Retinal pigment epithelial cell (primary cell): ENCODE results near the gene NSUN6.
"Not testable (repeated sequence)": the region's sequence is repeated elsewhere in the genome, so short reads cannot be mapped to it uniquely, and the experiment has no call there.

Experiments
- DNase-seq: peaks from one replicate; pipeline ENCODE4 v3.0.0-alpha.2; 2010; ENCODE audit warnings: low read depth
- H3K4me3 ChIP-seq: 2 replicates; pipeline ENCODE4 v1.5.1; 2011; ENCODE audit warnings: mild to moderate bottlenecking, low read length, control low read depth, moderate library complexity
- CTCF ChIP-seq: conservative IDR thresholded peaks from 2 replicates; pipeline ENCODE4 v1.5.1; 2011; ENCODE audit warnings: low read depth, low read length, control low read depth, inconsistent platforms

NSUN6 gene

GRCh38 chr10:18607503-18608378 lies 43.6 kb downstream of the NSUN6 start:
- peak; percentile 40 for DNase-seq
- no peak overlapping the region for H3K4me3 ChIP-seq
- TF ChIP-seq CTCF, result no peak

GRCh38 chr10:18606051-18606695 lies 45.2 kb downstream of the NSUN6 start:
- no peak for TF ChIP-seq CTCF
- DNase-seq, result no peak
- no peak overlapping the region for H3K4me3 ChIP-seq

- no peak for DNase-seq
- TF ChIP-seq CTCF, result no peak
- no peak overlapping the region for H3K4me3 ChIP-seq
Measured at GRCh38 chr10:18601321-18601720, 50.1 kb downstream of the NSUN6 start.

- TF ChIP-seq CTCF, result no peak
- no peak overlapping the region for H3K4me3 ChIP-seq
- no peak for DNase-seq
Measured at GRCh38 chr10:18599392-18599791, 52.0 kb downstream of the NSUN6 start.

- TF ChIP-seq CTCF, result peak; percentile 47
- DNase-seq, result no peak
- H3K4me3 ChIP-seq, result no peak overlapping the region
Measured at GRCh38 chr10:18594574-18595156, 56.7 kb downstream of the NSUN6 start.

- not testable (repeated sequence) for DNase-seq, H3K4me3 ChIP-seq
Measured at GRCh38 chr10:18591141-18591540, 60.2 kb downstream of the NSUN6 start.

GRCh38 chr10:18586637-18587036 lies 64.8 kb downstream of the NSUN6 start:
- DNase-seq, H3K4me3 ChIP-seq: not testable (repeated sequence)
